ENCODE data around the gene KIF13A.
"Not testable (repeated sequence)": the region's sequence is repeated elsewhere in the genome, so short reads cannot be mapped to it uniquely, and the experiment has no call there.

KIF13A gene

GRCh38 chr6:17968876-17969275, 18.6 kb downstream of the KIF13A start:
- DNase-seq (ENCODE audit: low spot score): no peak

DNA sequence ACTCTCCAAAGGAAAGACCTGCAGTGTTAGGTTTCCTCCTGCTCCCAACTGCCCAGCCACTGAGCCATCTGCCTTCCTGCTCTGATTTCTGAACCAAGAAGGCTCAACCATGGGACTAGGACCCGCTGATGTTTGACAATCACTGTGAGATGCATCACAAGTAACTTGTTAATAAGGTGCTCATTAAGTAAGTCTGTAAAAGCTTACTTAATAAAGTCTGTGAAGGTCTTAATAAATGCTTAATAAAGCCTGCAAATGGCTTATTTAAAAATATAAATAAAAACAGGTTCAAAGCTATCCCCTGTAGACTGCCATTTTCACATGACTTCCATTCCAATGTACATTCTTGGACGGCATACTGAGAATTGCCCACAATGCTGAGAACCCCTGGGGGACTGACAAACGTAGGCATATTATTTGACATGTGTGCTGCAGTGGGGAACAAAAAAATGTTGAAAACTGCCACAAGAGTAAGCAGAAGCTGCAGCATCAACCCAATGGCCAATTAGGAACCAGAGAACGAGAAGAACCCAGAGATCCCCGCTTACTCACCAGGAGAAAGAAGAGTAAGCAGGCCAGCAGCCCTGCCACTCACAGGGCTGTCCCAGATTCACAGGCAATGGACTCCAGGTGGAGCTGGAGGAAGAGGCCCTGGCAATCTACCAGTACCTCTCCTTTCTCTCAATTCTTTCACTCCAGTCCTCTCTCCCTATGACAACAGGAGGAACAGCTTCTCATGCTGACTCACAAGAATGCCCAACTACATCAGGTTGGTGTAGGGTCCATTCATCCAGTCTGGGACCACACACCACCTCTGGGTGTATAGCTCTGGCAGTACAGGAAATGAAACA, 19.5 kb downstream of the KIF13A start:
- no peak for DNase-seq (ENCODE audit: low spot score)

- DNase-seq (ENCODE audit: low spot score): no peak
These were observed 21.0 kb downstream of the KIF13A start for GRCh38 chr6:17966451-17966850.

DNA sequence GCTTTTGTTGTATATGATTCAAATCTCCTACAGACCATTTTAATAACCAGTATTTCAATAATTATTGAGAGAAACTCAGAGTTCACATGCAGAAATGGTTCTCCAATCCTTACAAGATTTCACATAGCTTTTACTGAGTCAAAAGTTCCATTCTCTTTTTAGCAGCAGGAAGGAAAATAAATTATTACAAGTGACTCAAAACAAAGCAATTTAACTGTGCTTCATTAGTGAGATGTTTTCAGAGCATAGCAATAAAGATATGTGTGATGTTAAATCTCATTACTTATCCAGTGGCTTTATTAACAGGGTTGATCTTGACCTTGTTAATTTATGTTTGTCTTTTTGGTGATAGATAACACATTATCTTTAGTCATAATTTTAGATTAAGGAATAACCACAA, 22.0 kb downstream of the KIF13A start:
- peak; percentile 21 for DNase-seq (ENCODE audit: low spot score)

DNA sequence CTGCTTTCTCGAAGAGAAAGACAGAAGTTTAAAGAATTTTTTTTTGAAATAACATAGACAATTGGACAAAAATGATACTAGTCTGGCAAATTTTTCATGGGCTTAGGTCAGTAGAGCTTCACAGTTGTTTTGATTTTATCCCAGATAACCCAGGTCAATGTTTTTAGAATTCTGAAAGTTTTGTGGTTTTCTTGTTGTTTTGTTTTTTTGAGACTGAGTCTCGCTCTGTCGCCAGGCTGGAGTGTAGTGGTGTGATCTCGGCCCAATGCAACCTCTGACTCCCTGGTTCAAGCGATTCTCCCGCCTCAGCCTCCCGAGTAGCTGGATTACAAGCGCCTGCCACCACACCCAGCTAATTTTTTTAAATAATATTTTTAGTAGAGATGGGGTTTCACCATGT, 22.8 kb downstream of the KIF13A start:
- DNase-seq (ENCODE audit: low spot score): no peak

GRCh38 chr6:17962436-17963031, 24.9 kb downstream of the KIF13A start:
- DNase-seq (ENCODE audit: low spot score): no peak

GRCh38 chr6:17959302-17959701, 28.1 kb downstream of the KIF13A start:
- DNase-seq (ENCODE audit: low spot score): no peak

GRCh38 chr6:17957904-17958620, 29.4 kb downstream of the KIF13A start:
- no peak for DNase-seq (ENCODE audit: low spot score)

DNA sequence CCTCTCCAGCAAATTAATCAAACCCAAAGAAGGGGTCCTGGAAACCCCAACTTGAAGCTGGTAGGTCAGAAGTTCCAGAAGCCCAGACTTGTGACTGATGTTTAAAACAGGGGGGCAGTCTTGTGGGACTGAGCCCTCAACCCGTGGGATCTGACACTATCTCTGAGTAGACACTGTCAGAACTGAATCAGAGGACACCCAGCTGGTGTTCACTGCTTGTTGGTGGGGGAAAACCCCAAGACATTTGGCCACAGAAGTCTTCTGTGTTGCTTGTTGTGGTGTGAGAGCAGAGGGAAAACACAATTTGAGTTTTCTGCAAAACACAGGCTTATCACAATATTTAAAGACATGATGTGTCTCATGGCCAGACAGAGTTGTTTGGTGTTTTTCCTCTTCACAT, 29.9 kb downstream of the KIF13A start:
- DNase-seq (ENCODE audit: low spot score): no peak

DNA sequence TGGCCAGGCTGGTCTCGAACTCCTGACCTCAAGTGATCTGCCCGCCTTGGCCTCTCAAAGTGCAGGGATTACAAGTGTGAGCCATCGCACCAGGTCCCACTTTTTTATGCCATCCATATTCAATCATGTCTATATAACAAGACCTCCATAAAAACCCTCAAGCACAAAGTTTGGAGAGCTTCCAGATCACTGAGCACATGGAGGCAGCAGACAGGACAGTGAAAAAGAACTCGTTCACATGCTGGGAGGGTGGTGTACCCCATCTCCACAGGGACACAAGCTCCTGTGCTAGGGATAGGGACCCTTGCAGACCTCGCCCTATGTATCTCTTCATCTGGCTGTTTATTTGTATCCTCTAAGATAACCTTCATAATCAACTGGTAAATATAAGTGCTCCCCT, 30.3 kb downstream of the KIF13A start:
- DNase-seq (ENCODE audit: low spot score): no peak

GRCh38 chr6:17950095-17950494, 37.3 kb downstream of the KIF13A start:
- DNase-seq (ENCODE audit: low spot score): no peak

GRCh38 chr6:17949168-17949567, 38.3 kb downstream of the KIF13A start:
- no peak for DNase-seq (ENCODE audit: low spot score)

- DNase-seq (ENCODE audit: low spot score): no peak
These were observed 38.7 kb downstream of the KIF13A start for GRCh38 chr6:17948725-17949124.

DNA sequence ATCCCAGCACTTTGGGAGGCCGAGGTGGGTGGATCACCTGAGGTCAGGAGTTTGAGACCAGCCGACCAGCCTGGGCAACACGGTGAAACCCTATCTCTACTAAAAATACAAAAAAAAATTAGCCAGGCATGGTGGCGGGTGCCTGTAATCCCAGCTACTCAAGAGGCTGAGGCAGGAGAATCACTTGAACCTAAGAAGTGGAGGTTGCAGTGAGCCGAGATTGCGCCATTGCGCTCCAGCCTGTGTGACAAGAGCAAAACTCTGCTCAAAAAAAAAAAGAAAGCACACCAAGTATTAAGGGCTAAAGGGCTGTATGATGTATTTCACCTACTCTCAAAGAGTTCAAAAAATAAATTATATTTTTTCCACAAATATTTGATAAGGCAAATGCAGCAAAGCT, 39.9 kb downstream of the KIF13A start:
- not testable (repeated sequence) for DNase-seq (ENCODE audit: low spot score)

DNA sequence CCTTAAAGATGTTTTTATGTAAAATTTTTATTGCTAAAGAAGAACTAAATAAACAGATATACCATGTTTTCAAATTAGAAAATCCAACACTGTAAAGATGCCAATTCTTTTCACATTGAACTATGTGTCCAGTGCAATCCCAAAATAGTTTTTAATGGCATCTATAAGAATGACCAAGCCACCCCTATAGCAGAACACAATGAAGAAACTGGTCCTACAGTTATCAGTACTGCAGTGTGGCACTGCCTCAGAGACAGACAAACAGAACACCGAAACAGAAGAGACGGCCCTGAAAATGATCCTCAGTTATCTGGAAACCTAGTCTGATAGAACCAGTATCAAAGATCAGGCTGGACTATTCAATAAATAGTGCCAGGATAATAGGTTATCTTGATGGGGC, 41.9 kb downstream of the KIF13A start:
- no peak for DNase-seq (ENCODE audit: low spot score)

- DNase-seq (ENCODE audit: low spot score): no peak
These were observed 42.3 kb downstream of the KIF13A start for GRCh38 chr6:17945111-17945510.

- DNase-seq (ENCODE audit: low spot score): no peak
These were observed 46.1 kb downstream of the KIF13A start for GRCh38 chr6:17941318-17941717.

DNA sequence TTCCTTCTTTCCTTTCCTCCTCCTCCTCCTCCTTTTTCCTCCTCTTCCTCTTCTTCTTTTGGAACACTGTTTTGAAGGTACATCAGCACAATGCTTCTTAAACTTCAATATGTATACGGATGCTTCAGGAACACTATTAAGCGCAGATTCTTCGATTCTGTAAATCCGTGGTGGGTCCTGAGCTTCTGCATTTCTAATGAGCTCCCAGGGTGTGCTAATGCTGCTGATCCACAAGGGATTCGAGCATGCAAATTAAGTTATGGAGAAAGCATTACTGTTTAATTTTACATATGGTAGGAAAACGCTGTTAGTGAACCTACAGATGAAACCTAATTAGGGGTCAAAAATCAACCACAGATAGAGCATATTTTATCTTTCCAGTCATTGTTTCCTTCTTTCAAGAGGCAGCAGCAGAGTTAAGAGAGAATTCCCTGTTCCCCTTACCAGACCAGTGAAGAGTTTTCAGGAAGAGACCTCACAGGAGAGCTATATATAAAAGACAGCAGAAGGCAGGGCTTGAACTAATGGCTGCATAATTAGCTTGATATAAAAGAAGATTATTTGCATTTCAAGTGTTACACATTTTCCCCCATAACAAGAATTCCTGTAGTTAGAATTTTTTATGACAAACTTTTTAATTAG, 47.2 kb downstream of the KIF13A start:
- DNase-seq (ENCODE audit: low spot score): no peak

DNA sequence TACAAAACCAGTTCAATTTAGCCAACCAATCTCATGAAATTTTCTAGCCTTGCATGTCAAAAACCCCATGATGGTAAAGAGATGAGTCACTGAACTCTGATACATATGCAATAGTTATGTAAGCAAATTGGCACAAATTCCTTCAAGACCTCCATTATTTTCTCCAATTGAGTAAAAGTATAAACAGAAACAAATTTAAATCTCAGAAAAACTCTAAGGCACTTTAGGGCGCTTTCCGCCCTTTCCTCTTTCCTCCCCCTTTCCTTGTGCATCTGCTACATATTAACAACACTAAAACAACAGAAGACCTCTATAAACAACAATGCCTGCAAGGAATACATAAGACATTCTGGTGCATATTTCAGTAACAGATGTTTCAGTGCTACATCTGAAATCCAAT, 48.5 kb downstream of the KIF13A start:
- no peak for DNase-seq (ENCODE audit: low spot score)

GRCh38 chr6:17935188-17936149, 52.0 kb downstream of the KIF13A start:
- no peak for DNase-seq (ENCODE audit: low spot score)

DNA sequence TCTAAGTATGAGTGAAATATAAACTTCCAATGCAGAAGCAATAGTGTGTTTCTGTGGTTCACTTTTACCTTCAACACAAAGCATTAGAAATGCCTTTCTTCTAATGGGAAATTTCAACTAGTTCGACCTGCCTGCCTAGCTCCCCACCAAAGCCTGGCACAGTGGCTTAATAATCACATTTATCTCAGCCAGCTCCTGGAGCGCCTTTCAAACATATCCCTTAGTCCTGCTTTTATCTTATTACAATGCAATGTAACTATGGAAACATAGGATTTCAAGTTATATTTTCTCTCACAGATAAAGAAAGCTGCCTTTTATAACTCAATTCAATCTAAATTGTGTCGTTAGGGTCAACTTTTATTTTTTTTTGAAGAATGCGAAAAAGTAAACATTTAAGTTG, 53.7 kb downstream of the KIF13A start:
- DNase-seq (ENCODE audit: low spot score): no peak

All from RKO (cell line).